ENCODE measurements around the gene FKBP14. TPM values are rescaled to one million over a fixed set of nuclear protein-coding genes. Genes with fewer than 3 reads are reported as not detected.

The FKBP14 gene
- total RNA-seq, 4 donors from 2014 or later: 4.5 to 11.7 (median 8.7) TPM

GRCh38 chr7:30036220-30036619, 9.7 kb upstream of the FKBP14 start:
- 75 to 100% methylated on average over 2 of the region's 2 CpGs for WGBS, 2 donors
- Histone ChIP-seq H3K36me3 (no peaks in the 10 kb centered on the region), H3K27me3 (no peaks in the 10 kb centered on the region), H3K9me3 (no peaks in the 10 kb centered on the region), H3K4me1 (peaks cover 0 to 58% (median 24%) of the 10 kb centered on the region in 4 donors), H3K27ac (no peak overlapping the region), H3K4me3 (no peak overlapping the region)
- TF ChIP-seq POLR2A (IDR thresholded peaks at IDR 0.05): no peak
- no peak for TF ChIP-seq CTCF (IDR thresholded peaks at IDR 0.05)
- no peak for TF ChIP-seq EP300 (IDR thresholded peaks at IDR 0.05)
- no peak for DNase-seq (ENCODE audit: low spot score in 2 of 2)

GRCh38 chr7:30034501-30034900, 8.0 kb upstream of the FKBP14 start:
- H3K4me1 ChIP-seq: peaks cover 0 to 59% (median 22%) of the 10 kb centered on the region in 4 donors
- no peaks in the 10 kb centered on the region for H3K9me3 ChIP-seq
- H3K36me3 ChIP-seq: no peaks in the 10 kb centered on the region
- no peak for DNase-seq (ENCODE audit: low spot score in 2 of 2)
- TF ChIP-seq CTCF (IDR thresholded peaks at IDR 0.05): no peak
- no peak for TF ChIP-seq POLR2A (IDR thresholded peaks at IDR 0.05)
- no peak for TF ChIP-seq EP300 (IDR thresholded peaks at IDR 0.05)
- no peaks in the 10 kb centered on the region for H3K27me3 ChIP-seq
- no peak overlapping the region for H3K27ac ChIP-seq
- WGBS, 2 donors: 88 to 93% methylated on average over 3 of the region's 3 CpGs
- no peak overlapping the region for H3K4me3 ChIP-seq

- H3K4me3 ChIP-seq: no peak overlapping the region
- no peak for DNase-seq (ENCODE audit: low spot score in 2 of 2)
- H3K4me1 ChIP-seq: peaks cover 0 to 45% (median 19%) of the 10 kb centered on the region in 4 donors
- WGBS, 2 donors: 53 to 60% methylated on average over 4 of the region's 4 CpGs
- H3K9me3 ChIP-seq: no peaks in the 10 kb centered on the region
- TF ChIP-seq POLR2A (IDR thresholded peaks at IDR 0.05) (no peak), EP300 (IDR thresholded peaks at IDR 0.05) (no peak), CTCF (IDR thresholded peaks at IDR 0.05) (no peak)
- peak overlapping the region in 2 of 4 donors; percentile 38 to 95 for H3K27ac ChIP-seq
- H3K36me3 ChIP-seq: no peaks in the 10 kb centered on the region
- H3K27me3 ChIP-seq: no peaks in the 10 kb centered on the region
Observed at GRCh38 chr7:30032310-30033125, 6.0 kb upstream of the FKBP14 start.

- WGBS, 2 donors: 24 to 28% methylated on average over 6 of the region's 6 CpGs
- Histone ChIP-seq H3K36me3 (no peaks in the 10 kb centered on the region), H3K27me3 (no peaks in the 10 kb centered on the region), H3K4me1 (peaks cover 0 to 58% (median 22%) of the 10 kb centered on the region in 4 donors), H3K27ac (peak overlapping the region in 3 of 4 donors; percentile 92 to 95 (median 92)), H3K4me3 (peak overlapping the region in 2 of 4 donors; percentile 93 to 99), H3K9me3 (no peaks in the 10 kb centered on the region)
- no peak for DNase-seq (ENCODE audit: low spot score in 2 of 2)
- no peak for TF ChIP-seq EP300 (IDR thresholded peaks at IDR 0.05)
- no peak for TF ChIP-seq CTCF (IDR thresholded peaks at IDR 0.05)
- TF ChIP-seq POLR2A (IDR thresholded peaks at IDR 0.05): no peak
Observed at GRCh38 chr7:30029696-30030095, 3.2 kb upstream of the FKBP14 start.

Data from tibial nerve (tissue), 4 donors.